Activated T-cell treated with anti-CD3 and anti-CD28 coated beads, Interleukin-2, amount 50 U/mL, for 72 hours (primary cell): ENCODE results near the gene TMUB2. TPM values are rescaled to one million over a fixed set of nuclear protein-coding genes. Genes with fewer than 3 reads are reported as not detected.
A peak's percentile ranks its signal among the peaks of the same experiment; 100 is the strongest.

Experiments used
- ATAC-seq, 2 donors: fragments of 150-1000 bp; cut with Tn5 transposase; replicated peaks in 1 of 2; 2 replicates each; pipeline ENCODE4 v1.10.0; 2021; ENCODE audit warnings: moderate library complexity in 2 of 2, mild to moderate bottlenecking in 1 of 2
- DNase-seq, 2 donors: peaks; one replicate each; pipeline ENCODE4 v3.0.0; 2021 to 2022; ENCODE audit warnings: mixed read lengths in 1 of 2
- H3K27ac Mint-ChIP-seq: one replicate; pipeline ENCODE4 v1.8.0; 2022; ENCODE audit warnings: mild to moderate bottlenecking, moderate library complexity, mixed read lengths
- H3K27me3 Mint-ChIP-seq: one replicate; pipeline ENCODE4 v1.8.0; 2022; ENCODE audit warnings: low read depth, mixed read lengths
- H3K36me3 Mint-ChIP-seq, 2 donors: one replicate each; pipeline ENCODE4 v1.8.0; 2022; ENCODE audit warnings: mixed read lengths in 2 of 2, mild to moderate bottlenecking in 1 of 2; ENCODE audit not compliant: insufficient read depth in 2 of 2
- H3K4me1 Mint-ChIP-seq: one replicate; pipeline ENCODE4 v1.8.0; 2022; ENCODE audit warnings: low read depth, mixed read lengths
- H3K4me3 Mint-ChIP-seq, 2 donors: one replicate each; pipeline ENCODE4 v1.8.0; 2022; ENCODE audit warnings: mild to moderate bottlenecking in 2 of 2, mixed read lengths in 2 of 2, moderate library complexity in 2 of 2
- H3K9me3 Mint-ChIP-seq, 2 donors: one replicate each; pipeline ENCODE4 v1.8.0; 2022; ENCODE audit warnings: mixed read lengths in 2 of 2
- total RNA-seq, 2 donors: library from RNA; stranded (reverse); gene quantifications; one replicate each; pipeline ENCODE4 v1.2.3, GENCODE V29; 2022

TMUB2 gene
- total RNA-seq, 2 donors from 2014 or later = 40.8 to 46.2 TPM

DNA sequence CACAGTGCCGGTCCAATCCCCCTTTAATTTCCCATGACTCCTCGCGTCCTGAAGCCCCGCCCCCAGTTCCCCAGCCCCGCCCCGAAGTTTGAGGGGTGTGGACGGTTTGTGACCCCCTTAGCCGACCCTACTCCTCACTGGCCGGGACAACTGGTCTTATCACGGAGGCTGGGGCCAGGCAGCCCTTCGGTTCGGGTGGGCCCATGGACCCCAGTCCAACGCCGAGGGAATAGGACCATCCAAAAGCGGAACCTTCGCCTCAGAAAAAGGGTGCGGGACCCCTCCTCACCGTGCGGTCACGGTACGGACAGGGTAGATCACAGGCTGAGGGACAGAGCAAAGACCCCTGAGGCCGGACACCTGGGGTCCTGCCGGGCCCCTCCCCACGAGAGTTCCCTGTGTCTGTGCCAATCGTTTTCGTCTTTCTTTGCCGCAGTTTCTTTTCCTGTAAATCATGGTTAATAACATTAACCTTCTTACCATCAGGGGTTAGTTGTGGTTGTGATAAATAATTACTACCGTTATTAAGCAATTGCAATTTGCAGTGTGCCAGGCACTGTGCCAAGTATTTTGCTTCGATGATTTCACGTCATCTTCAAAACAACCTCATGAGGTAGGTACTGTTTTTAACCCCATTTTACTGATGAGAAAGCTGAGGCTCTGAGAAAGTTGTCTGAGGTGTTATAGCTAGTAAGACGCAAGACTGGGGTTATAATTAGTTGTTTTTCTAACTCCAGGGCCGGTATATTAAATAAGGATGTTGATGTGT lies 543 bp downstream of the TMUB2 start:
- Mint-ChIP-seq H3K36me3 (peaks cover 10 to 16% of the 10 kb centered on the region in 2 donors), H3K4me1 (peaks cover 49% of the 10 kb centered on the region), H3K9me3 (no peaks in the 10 kb centered on the region), H3K27ac (peak overlapping the region; percentile 99), H3K4me3 (peak overlapping the region; percentile 99 to 100), H3K27me3 (no peaks in the 10 kb centered on the region)
- ATAC-seq (peak; percentile 65), DNase-seq (no peak)

DNA sequence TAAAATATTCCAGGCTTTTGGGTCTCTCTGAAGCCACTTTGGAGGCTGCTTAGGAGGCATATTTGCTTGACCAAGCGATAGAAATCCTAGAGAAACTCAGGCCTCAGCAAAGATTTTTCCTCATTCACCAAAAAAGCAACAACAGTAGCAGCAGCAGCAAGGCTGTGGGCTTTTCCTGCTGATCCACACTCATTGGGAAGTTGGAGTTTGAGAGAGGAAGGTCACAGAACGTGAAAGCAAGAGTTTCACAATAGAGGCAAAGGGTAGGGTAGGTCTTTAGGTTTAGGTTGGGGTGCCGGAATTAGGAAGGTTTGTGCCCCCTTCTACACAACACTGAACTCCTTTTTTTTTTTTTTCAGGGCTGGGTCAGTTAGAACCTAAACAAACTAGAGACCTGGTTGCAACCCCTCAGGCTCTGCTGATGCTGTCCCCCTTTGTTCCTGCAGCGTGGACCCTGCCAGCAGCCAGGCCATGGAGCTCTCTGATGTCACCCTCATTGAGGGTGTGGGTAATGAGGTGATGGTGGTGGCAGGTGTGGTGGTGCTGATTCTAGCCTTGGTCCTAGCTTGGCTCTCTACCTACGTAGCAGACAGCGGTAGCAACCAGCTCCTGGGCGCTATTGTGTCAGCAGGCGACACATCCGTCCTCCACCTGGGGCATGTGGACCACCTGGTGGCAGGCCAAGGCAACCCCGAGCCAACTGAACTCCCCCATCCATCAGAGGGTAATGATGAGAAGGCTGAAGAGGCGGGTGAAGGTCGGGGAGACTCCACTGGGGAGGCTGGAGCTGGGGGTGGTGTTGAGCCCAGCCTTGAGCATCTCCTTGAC lies 2.0 kb downstream of the TMUB2 start:
- peak overlapping the region; percentile 99 to 100 for H3K4me3 Mint-ChIP-seq
- peaks cover 41% of the 10 kb centered on the region for H3K4me1 Mint-ChIP-seq
- DNase-seq (no peak), ATAC-seq (no peak)
- H3K9me3 Mint-ChIP-seq = no peaks in the 10 kb centered on the region
- peaks cover 10 to 19% of the 10 kb centered on the region in 2 donors for H3K36me3 Mint-ChIP-seq
- no peak overlapping the region for H3K27ac Mint-ChIP-seq
- no peaks in the 10 kb centered on the region for H3K27me3 Mint-ChIP-seq

DNA sequence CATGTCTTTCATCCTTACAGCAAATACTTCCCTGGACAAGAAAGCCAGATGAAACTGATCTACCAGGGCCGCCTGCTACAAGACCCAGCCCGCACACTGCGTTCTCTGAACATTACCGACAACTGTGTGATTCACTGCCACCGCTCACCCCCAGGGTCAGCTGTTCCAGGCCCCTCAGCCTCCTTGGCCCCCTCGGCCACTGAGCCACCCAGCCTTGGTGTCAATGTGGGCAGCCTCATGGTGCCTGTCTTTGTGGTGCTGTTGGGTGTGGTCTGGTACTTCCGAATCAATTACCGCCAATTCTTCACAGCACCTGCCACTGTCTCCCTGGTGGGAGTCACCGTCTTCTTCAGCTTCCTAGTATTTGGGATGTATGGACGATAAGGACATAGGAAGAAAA lies 3.7 kb downstream of the TMUB2 start:
- ATAC-seq (no peak), DNase-seq (no peak)
- H3K4me1 Mint-ChIP-seq = peaks cover 24% of the 10 kb centered on the region
- H3K36me3 Mint-ChIP-seq = peaks cover 11 to 24% of the 10 kb centered on the region in 2 donors
- peak overlapping the region; percentile 86 for H3K27ac Mint-ChIP-seq
- H3K9me3 Mint-ChIP-seq = no peaks in the 10 kb centered on the region
- H3K27me3 Mint-ChIP-seq = no peaks in the 10 kb centered on the region
- H3K4me3 Mint-ChIP-seq = peak overlapping the region in 1 of 2 donors; percentile 3

DNA sequence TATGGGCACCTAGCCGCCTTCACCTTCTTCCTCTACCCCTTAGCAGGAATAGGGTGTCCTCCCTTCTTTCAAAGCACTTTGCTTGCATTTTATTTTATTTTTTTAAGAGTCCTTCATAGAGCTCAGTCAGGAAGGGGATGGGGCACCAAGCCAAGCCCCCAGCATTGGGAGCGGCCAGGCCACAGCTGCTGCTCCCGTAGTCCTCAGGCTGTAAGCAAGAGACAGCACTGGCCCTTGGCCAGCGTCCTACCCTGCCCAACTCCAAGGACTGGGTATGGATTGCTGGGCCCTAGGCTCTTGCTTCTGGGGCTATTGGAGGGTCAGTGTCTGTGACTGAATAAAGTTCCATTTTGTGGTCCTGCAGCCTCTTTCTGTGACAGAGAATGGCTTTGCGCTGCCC lies 4.6 kb downstream of the TMUB2 start:
- no peaks in the 10 kb centered on the region for H3K27me3 Mint-ChIP-seq

DNA sequence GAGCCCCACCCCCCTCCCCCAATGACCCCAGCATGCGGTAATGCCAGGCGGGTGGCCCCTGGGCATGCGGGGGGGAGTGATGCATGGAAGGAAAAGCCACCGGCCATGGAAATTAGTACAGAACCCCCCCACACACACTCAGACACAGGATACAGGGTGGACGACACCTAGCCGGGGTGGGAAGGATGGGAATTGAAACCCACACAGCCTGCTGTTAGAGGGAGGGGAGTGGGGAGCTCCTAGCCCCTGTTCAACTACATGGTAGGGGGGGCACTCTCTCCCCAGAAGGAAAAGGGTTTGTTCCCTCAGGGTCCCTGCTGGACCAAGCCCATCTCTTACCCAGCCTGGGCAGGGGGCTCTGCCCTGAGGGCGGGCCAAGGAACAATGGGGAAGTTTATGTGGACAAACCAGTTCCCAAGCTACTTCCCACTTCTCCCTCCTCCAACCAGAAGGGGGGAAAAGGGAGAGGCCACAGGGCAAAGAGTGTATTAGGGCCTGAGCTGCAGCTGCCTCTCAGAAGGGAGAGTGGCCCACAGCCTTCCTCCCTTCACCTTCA lies 5.2 kb downstream of the TMUB2 start:
- no peak for DNase-seq
- H3K4me3 Mint-ChIP-seq = no peak overlapping the region
- no peaks in the 10 kb centered on the region for H3K27me3 Mint-ChIP-seq
- H3K9me3 Mint-ChIP-seq = no peaks in the 10 kb centered on the region
- peaks cover 7 to 22% of the 10 kb centered on the region in 2 donors for H3K36me3 Mint-ChIP-seq
- no peak overlapping the region for H3K27ac Mint-ChIP-seq
- H3K4me1 Mint-ChIP-seq = peaks cover 25% of the 10 kb centered on the region
- ATAC-seq = no peak

More for the DNA sequence above, 4.6 kb downstream of the TMUB2 start:
- Mint-ChIP-seq H3K4me1 (peaks cover 22% of the 10 kb centered on the region), H3K9me3 (no peaks in the 10 kb centered on the region), H3K4me3 (no peak overlapping the region), H3K27ac (peak overlapping the region; percentile 86), H3K36me3 (peaks cover 10 to 24% of the 10 kb centered on the region in 2 donors)
- no peak for ATAC-seq
- DNase-seq = no peak

DNA sequence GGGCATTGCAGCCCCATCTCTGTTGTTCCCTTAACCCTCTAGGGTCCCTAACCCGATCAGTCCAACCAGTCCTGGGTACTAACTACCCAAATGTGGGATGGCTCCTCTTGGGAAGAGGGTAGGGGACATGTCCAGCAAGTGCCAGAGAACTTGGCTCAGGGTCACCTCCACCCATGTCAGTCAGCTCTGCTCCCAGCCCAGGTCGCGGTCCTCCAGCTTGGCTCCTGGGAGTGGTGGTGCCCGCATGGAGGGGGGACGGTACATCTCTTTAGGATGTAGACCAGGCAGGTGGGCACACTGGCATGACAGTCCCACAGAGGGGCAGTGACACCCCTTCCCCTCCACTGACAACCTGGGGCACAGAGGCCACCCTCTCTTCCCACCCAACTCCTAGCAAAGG lies 6.0 kb downstream of the TMUB2 start:
- H3K4me1 Mint-ChIP-seq = peaks cover 28% of the 10 kb centered on the region
- H3K36me3 Mint-ChIP-seq = peaks cover 7 to 21% of the 10 kb centered on the region in 2 donors
- no peaks in the 10 kb centered on the region for H3K9me3 Mint-ChIP-seq

DNA sequence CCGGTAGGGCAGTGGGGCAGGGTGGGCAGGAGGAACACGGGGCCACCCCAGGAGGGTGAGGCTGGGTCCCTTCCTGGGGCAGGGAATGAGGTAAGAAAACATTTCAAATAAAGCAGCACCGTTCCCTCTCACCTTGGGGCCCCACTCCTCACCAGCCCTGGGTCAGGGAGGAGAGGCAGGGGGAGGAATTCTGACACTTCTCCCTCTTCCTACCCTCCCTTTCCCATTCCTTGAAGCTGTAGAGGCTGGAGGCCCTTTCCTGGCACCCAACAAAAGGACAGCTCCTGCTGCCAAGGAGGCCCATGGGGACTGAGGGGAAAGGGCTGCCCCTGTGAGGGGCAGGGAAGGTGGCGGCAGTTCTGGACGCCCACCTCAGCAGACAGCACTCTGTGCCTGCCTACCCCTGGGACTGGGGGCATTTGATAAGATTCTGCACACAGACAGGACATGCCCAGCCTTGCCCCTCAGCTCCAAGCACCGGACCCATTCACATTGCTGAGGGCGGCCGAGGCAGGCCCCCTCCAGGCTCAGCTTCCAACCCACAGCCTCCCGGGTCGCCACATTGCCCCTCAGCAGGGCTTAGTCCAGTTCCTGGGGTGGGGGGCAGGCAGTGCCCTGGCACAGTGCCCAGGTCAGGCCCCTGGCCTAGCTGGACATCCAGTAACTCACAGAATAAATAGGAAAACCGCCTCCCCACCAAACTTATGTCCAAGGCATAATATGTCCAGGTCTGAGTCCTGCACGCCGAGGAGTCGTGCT lies 6.7 kb downstream of the TMUB2 start:
- Mint-ChIP-seq H3K27me3 (no peaks in the 10 kb centered on the region), H3K4me3 (no peak overlapping the region), H3K9me3 (no peaks in the 10 kb centered on the region), H3K27ac (peak overlapping the region; percentile 33), H3K4me1 (peaks cover 26% of the 10 kb centered on the region), H3K36me3 (peaks cover 9 to 21% of the 10 kb centered on the region in 2 donors)
- ATAC-seq = no peak
- no peak for DNase-seq

More for the DNA sequence above, 6.0 kb downstream of the TMUB2 start:
- ATAC-seq (no peak), DNase-seq (no peak)
- no peak overlapping the region for H3K4me3 Mint-ChIP-seq
- H3K27ac Mint-ChIP-seq = peak overlapping the region; percentile 87
- no peaks in the 10 kb centered on the region for H3K27me3 Mint-ChIP-seq

DNA sequence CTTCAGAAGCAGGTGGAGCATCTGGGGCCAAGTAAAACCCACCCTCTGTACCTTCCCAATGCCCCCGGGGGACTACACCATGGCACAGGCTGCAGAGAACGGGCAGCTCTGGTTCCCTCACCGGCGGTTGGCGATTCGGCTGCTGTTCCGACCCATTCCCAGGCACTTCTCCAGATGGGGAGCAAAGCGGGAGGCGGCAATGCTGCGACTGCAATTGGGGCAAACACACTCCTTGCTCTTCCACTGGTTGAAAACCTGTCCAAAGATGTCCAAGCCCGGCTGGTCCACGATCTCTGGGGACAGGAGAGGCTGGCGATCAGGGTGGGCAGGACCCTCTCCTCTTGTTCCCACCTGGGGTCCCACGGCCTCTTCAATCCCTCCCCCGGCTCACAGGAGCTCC lies 10.3 kb downstream of the TMUB2 start:
- Mint-ChIP-seq H3K9me3 (no peaks in the 10 kb centered on the region), H3K4me3 (peak overlapping the region; percentile 84 to 89), H3K27ac (peak overlapping the region; percentile 89), H3K36me3 (peaks cover 7 to 10% of the 10 kb centered on the region in 2 donors), H3K4me1 (peaks cover 30% of the 10 kb centered on the region), H3K27me3 (no peaks in the 10 kb centered on the region)
- DNase-seq = no peak
- ATAC-seq = no peak

DNA sequence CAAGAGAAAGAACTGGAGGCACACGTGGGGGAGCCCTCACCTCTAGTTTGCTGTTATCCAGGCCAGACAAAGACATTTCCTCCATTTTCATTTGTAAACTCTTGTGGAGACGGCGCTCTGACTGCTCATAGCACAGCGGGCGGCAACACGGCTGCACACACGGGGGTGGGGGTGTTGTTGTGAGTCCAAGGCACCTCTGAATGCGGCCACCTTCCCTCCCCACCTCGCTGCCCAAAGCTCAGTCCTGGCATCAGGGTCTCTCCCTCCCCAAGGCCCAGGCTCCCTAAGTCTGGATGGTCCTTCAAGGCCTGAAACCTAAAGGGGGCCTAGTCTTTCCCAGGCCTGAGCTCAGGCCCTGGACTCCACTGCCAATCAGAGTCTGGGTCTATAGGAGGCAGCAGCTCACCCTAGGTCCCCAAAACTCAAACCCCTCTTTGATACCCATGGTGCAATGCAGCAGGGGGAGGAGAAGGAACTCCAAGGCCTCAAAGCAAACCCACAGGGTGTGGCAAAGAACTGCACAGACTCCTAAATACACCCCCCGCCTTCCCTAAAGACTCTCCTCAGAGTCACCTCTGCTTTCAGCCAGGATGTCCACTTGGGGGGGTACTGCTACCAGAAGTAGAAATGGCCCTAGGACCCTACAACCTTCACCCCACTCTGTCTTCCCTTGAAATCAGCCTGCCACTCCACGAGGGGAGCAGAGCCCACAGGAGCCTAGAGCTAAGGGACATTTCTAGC lies 11.4 kb downstream of the TMUB2 start:
- H3K4me3 Mint-ChIP-seq = peak overlapping the region; percentile 84 to 89
- no peaks in the 10 kb centered on the region for H3K9me3 Mint-ChIP-seq
- peak overlapping the region; percentile 89 for H3K27ac Mint-ChIP-seq
- DNase-seq (peak; percentile 43 to 47), ATAC-seq (peak in 1 of 2 donors; percentile 3)
- no peaks in the 10 kb centered on the region for H3K27me3 Mint-ChIP-seq
- H3K36me3 Mint-ChIP-seq = peaks cover 7% of the 10 kb centered on the region in 2 donors
- peaks cover 34% of the 10 kb centered on the region for H3K4me1 Mint-ChIP-seq

DNA sequence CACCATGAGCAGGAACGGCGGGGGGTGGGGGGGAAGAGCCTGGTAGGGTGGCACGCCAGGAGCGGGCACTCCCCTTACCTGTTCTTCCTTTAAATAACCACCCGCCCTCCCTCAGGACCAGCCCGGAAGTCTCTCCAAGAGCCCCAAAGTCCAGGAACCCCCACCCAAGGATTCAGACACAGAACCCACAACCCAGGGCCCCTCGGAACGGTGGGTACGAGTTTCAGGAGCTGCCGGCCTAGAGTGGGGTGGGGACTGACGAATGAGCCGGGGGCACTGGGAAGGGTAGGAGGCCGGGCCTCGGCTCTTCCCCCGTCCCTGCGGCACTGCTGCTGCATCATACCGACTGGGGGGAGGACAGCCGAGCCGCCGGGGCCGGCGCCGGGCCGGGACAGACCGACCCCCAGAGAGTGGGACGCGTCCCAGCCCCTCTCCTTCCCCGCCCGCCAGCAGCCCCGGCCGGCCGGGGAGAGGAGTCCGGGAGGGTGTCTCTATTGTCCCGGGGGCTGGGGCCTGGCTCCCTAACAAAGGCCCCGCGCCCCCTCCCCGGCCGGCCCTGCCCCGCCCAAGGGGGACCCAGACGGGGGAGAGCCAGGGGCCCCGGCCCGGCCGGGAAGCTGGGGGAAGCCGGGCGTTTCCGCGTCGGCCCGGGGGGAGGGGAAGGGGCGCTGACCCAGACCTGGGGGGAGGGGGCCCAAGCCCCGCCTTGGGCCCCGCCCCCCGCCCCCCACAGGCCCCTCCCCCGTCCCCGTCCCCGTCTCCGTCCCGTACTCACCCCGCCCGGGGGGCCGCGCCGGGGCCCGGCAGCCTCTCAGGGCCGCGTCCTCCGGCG lies 12.2 kb downstream of the TMUB2 start:
- H3K4me1 Mint-ChIP-seq = peaks cover 42% of the 10 kb centered on the region
- peak overlapping the region; percentile 84 to 89 for H3K4me3 Mint-ChIP-seq
- no peaks in the 10 kb centered on the region for H3K9me3 Mint-ChIP-seq
- peak overlapping the region; percentile 89 for H3K27ac Mint-ChIP-seq
- no peaks in the 10 kb centered on the region for H3K27me3 Mint-ChIP-seq
- DNase-seq (peak; percentile 69 to 70), ATAC-seq (peak; percentile 25 to 42)
- H3K36me3 Mint-ChIP-seq = peaks cover 7% of the 10 kb centered on the region in 2 donors

DNA sequence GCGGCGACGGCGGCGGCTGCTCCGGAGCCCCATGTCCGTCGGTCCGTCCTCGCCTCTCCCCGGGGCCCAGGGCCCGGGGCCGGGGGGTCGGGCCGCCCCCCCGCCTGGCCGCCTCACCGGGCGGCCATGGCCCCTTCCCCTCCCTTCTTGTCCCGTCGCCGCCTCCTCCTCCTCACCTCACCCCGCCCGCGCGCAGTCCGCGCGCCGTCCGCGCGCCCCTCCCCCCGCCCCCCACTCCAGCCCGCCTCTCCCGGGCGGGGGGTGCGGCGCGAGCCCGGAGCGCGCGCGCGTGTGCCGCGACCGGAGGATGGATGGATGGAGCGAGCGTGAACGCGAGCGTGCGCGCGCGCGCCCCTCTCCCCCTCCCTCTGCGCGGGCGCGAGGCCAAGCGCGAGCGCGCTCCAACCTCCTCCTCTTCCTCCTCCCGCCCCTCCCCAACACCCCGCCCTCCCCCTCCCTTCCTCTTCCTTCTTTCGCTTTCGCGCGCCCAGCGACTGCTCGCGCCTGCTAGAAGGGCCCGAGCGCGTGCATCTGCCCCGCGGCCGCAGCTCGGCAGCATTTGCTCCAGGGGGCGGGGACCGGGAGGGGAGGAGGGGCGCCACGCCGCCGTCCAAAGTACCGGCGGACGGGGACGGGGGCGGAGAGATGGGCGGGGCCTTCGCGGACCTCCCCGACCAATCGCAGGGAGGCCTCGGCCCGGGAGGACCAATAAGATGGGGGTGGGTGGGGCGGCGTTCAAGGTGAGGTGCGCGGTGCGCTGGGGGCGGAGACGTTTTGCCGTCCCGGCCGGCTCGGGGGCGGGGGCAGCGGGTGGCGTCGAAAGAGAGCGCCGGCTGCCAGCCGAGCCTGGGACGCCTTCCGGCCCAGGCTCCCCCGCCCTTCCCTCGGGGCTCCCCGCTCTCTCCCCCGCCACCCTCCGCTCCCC lies 13.0 kb downstream of the TMUB2 start, which contains the start of gene ATXN7L3:
TSS of gene ATXN7L3 (minus strand) at position 332 of the 925 bp plus-strand sequence. CDS start 1,814 bp downstream, outside the sequence.
- H3K4me3 Mint-ChIP-seq = peak within 1 kb of the TSS; percentile 92 to 95
- peaks cover 50% of the 10 kb centered on the region for H3K4me1 Mint-ChIP-seq
- H3K27me3 Mint-ChIP-seq = no peaks in the 10 kb centered on the region
- peak; percentile 82 for ATAC-seq
- H3K27ac Mint-ChIP-seq = peak within 1 kb of the TSS; percentile 95
- no peaks in the 10 kb centered on the region for H3K9me3 Mint-ChIP-seq
- peaks cover 7% of the 10 kb centered on the region in 2 donors for H3K36me3 Mint-ChIP-seq
- peak; percentile 98 to 99 for DNase-seq
